LoVo (cell line): ENCODE results near the gene LMX1B.

Experiments used
- DNase-seq: peaks from one replicate; pipeline ENCODE4 v3.0.0-alpha.2; 2016; ENCODE audit warnings: low spot score

Gene LMX1B

GRCh38 chr9:126658956-126659555 is 45.3 kb downstream of the LMX1B start:
- no peak for DNase-seq

- no peak for DNase-seq
These were observed 47.4 kb downstream of the LMX1B start for GRCh38 chr9:126661122-126661520.

GRCh38 chr9:126661521-126662251 is 48.0 kb downstream of the LMX1B start:
- no peak for DNase-seq

GRCh38 chr9:126663661-126664072 is 49.9 kb downstream of the LMX1B start:
- DNase-seq, result no peak

GRCh38 chr9:126664900-126665643 is 51.3 kb downstream of the LMX1B start:
- no peak for DNase-seq

- DNase-seq, result no peak
These were observed 51.9 kb downstream of the LMX1B start for GRCh38 chr9:126665644-126666035.

- no peak for DNase-seq
These were observed 52.6 kb downstream of the LMX1B start for GRCh38 chr9:126666155-126666803.

GRCh38 chr9:126667190-126668055 is 53.7 kb downstream of the LMX1B start:
- DNase-seq, result no peak

GRCh38 chr9:126668058-126668457 is 54.3 kb downstream of the LMX1B start:
- DNase-seq, result no peak

- DNase-seq, result no peak
These were observed 55.4 kb downstream of the LMX1B start for GRCh38 chr9:126669108-126669507.

GRCh38 chr9:126670270-126670669 is 56.5 kb downstream of the LMX1B start:
- DNase-seq, result no peak

- no peak for DNase-seq
These were observed 57.7 kb downstream of the LMX1B start for GRCh38 chr9:126671381-126671831.

GRCh38 chr9:126671983-126672382 is 58.3 kb downstream of the LMX1B start:
- DNase-seq, result no peak

GRCh38 chr9:126672634-126673284 is 59.0 kb downstream of the LMX1B start:
- DNase-seq, result no peak

GRCh38 chr9:126673689-126674364 is 60.1 kb downstream of the LMX1B start:
- no peak for DNase-seq

- DNase-seq, result no peak
These were observed 60.8 kb downstream of the LMX1B start for GRCh38 chr9:126674365-126675146.

GRCh38 chr9:126675147-126675467 is 61.4 kb downstream of the LMX1B start:
- DNase-seq, result no peak

- no peak for DNase-seq
These were observed 62.5 kb downstream of the LMX1B start for GRCh38 chr9:126676102-126676684.

GRCh38 chr9:126676685-126677143 is 63.0 kb downstream of the LMX1B start:
- no peak for DNase-seq
